Testis (tissue), 3 donors: Measurements from ENCODE around the gene CCT2. TPM values are rescaled to one million over a fixed set of nuclear protein-coding genes. Genes with fewer than 3 reads are reported as not detected.

ENCODE experiments used
- DNase-seq: peaks from one replicate; pipeline ENCODE4 v3.0.0-alpha.2; 2019
- H3K27ac ChIP-seq, 2 donors: fragments of 200-600 bp; sonication (generic); one replicate each; pipeline ENCODE4 v1.5.1; 2019
- H3K27me3 ChIP-seq: fragments of 200-600 bp; sonication (generic); one replicate; pipeline ENCODE4 v1.5.1; 2019
- H3K36me3 ChIP-seq: fragments of 200-600 bp; sonication (generic); one replicate; pipeline ENCODE4 v1.5.1; 2017; ENCODE audit warnings: low read depth; ENCODE audit errors: missing control alignments
- H3K4me1 ChIP-seq: fragments of 200-600 bp; sonication (generic); one replicate; pipeline ENCODE4 v1.5.1; 2019
- H3K4me3 ChIP-seq, 2 donors: fragments of 200-600 bp; sonication (generic); one replicate each; pipeline ENCODE4 v1.5.1; 2017 to 2019
- H3K9me3 ChIP-seq: fragments of 200-600 bp; sonication (generic); one replicate; pipeline ENCODE4 v1.5.1; 2017
- CTCF ChIP-seq, 3 experiments: fragments of 450-650 bp in 2 of 3; fragments of 200-600 bp in 1 of 3; sonication (generic) in 1 of 3; IDR thresholded peaks; one replicate each; pipeline ENCODE4 v1.5.1; 2016 to 2019; ENCODE audit warnings: antibody characterized with exemption in 3 of 3, mild to moderate bottlenecking in 2 of 3, moderate library complexity in 1 of 3
- POLR2A ChIP-seq: fragments of 450-650 bp; IDR thresholded peaks from one replicate; pipeline ENCODE4 v1.6.1; 2017; ENCODE audit warnings: antibody characterized with exemption, mild to moderate bottlenecking, moderate library complexity
- WGBS, 2 donors: methylation state at CpG; one replicate each; pipeline ENCODE4 v1.1.5; 2018; 5-methylcytosine and 5-hydroxymethylcytosine counted together
- intact Hi-C: fragments of 100-400 bp; cut with DNase I; formaldehyde crosslinking; loops from one replicate; pipeline ENCODE4 v1.15.1; 2023; ENCODE audit warnings: low total_unique reads
- polyA plus RNA-seq: library from polyadenylated mRNA; stranded (reverse); fragments of 350-450 nt; fragmentation: Illumina TruSeq; extraction: RNeasy Lipid Tissue Mini Kit (QIAGEN cat#74804); gene quantifications from one replicate; pipeline ENCODE4 v1.2.3, GENCODE V29; 2014; ENCODE audit warnings: low read depth, low replicate concordance; ENCODE audit not compliant: insufficient read depth
- total RNA-seq, 2 donors: library from RNA; depleted of rRNA; stranded (reverse); fragments of >200 nt; gene quantifications; one replicate each; pipeline ENCODE4 v1.2.3, GENCODE V29; 2016

CCT2 gene
- total and polyA plus RNA-seq, 3 donors from 2014 or later, result 213 to 401 (median 248) TPM

- TF ChIP-seq POLR2A, result no peak
- H3K27ac ChIP-seq, result no peak overlapping the region
- DNase-seq, result no peak
- WGBS, 2 donors, result 88% methylated on average over 6 of the region's 6 CpGs
- no peaks in the 10 kb centered on the region for H3K27me3 ChIP-seq
- no peak overlapping the region for H3K4me3 ChIP-seq
- H3K9me3 ChIP-seq, result no peaks in the 10 kb centered on the region
- intact Hi-C loops, result no loop called here
- no peaks in the 10 kb centered on the region for H3K4me1 ChIP-seq
- no peaks in the 10 kb centered on the region for H3K36me3 ChIP-seq
Measured at GRCh38 chr12:69555461-69555860, 29.8 kb upstream of the CCT2 start.

DNA sequence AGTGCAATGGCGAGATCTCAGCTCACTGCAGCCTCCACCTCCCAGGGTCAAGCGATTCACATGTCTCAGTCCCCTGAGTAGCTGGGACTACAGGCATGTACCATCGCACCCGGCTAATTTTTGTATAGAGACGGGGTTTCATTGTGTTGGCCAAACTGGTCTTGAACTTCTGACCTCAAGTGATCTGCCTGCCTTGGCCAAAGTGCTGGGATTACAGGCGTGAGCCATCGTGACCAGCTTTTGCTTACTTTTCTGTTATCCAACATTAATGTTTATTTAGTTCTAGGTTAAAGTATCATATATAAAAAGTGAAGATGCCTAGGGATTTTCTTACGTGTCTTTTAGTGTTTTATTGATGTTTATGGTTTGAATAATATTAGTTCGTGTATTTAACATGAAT, 28.9 kb upstream of the CCT2 start:
- H3K27ac ChIP-seq, result no peak overlapping the region
- H3K36me3 ChIP-seq, result no peaks in the 10 kb centered on the region
- H3K27me3 ChIP-seq, result no peaks in the 10 kb centered on the region
- TF ChIP-seq POLR2A, result no peak
- TF ChIP-seq CTCF (IDR thresholded peaks at IDR 0.05), result no peak
- intact Hi-C loops, result no loop called here
- no peaks in the 10 kb centered on the region for H3K9me3 ChIP-seq
- no peak for DNase-seq
- H3K4me1 ChIP-seq, result no peaks in the 10 kb centered on the region
- H3K4me3 ChIP-seq, result no peak overlapping the region
- 83 to 89% methylated on average over 9 of the region's 9 CpGs for WGBS, 2 donors

DNA sequence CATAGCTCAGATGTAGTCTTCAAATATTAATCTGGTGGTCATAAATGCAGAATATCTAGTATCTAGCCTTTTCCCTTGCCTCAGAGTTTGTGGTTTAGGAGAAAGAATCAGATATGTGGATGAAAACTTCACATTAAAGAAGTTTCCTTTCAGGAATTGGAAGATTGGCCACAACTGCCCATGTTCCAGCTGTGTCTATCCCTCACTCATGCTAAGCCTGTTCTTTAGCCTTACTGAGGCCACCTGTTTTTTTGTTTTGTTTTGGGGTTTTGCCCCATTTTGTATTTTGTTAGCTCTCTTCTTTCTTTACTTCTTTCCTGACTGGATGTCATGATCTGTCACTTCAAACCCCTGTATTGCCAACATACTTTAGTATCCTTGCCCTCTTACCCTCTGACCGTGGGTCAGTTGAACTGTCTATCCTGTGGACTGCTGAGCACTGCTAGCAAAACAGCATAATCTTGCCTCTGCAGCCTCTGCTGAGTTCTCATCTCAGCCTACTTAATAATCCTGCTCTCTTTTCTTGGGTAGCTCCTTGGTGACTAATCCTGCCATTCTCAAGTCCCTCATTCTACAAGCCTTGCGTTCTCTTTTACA, 22.0 kb upstream of the CCT2 start:
- no peaks in the 10 kb centered on the region for H3K9me3 ChIP-seq
- H3K36me3 ChIP-seq, result no peaks in the 10 kb centered on the region
- no peak for DNase-seq
- H3K4me3 ChIP-seq, result no peak overlapping the region
- H3K27ac ChIP-seq, result no peak overlapping the region
- TF ChIP-seq POLR2A (no peak), CTCF (IDR thresholded peaks at IDR 0.05) (no peak)
- intact Hi-C loops, result no loop called here
- no peaks in the 10 kb centered on the region for H3K4me1 ChIP-seq
- 90 to 96% methylated on average over 2 of the region's 2 CpGs for WGBS, 2 donors
- H3K27me3 ChIP-seq, result no peaks in the 10 kb centered on the region

DNA sequence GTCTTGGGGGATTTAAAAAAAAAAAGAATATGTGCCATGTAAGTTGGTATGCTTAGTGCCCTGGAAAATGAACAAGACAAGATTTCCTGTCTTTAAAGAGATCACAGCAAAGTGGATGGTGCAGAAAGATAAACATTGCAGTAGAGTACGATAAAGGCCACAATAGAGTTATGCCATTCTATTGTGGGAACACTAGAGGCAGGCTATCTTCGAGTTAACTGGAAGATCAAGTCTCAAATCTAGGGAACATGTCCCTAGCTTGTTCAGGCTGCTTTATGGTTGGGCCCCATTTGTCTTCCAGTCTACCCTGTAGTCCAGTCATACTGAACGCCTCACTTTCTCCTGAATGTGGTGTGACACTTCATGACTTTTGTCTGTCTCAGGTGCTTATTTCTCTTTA, 18.7 kb upstream of the CCT2 start:
- Histone ChIP-seq H3K27ac (no peak overlapping the region), H3K27me3 (no peaks in the 10 kb centered on the region), H3K4me1 (no peaks in the 10 kb centered on the region), H3K36me3 (no peaks in the 10 kb centered on the region), H3K4me3 (no peak overlapping the region), H3K9me3 (no peaks in the 10 kb centered on the region)
- no peak for DNase-seq
- WGBS, 2 donors, result 81 to 94% methylated on average over 3 of the region's 3 CpGs
- TF ChIP-seq CTCF (IDR thresholded peaks at IDR 0.05), result no peak
- TF ChIP-seq POLR2A, result no peak
- intact Hi-C loops, result no loop called here

DNA sequence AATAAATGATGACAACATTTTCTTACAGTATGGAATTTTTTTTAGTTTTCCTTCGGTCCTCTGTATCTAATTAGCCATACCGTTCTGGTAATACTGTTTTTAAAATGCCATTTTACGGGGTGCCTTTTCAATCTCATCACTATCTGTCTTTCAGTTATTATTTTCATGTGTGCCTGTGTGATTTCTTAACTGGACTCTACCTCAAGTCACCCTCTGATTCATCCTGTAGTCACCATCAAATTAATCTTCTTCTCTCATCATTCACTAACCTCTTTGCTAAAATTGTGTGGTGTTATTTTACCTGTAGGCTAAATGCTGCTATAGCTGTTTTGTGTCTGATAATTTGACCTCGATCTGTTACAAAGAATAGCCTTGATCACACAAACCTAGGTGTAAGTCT, 16.0 kb upstream of the CCT2 start:
- Histone ChIP-seq H3K4me1 (no peaks in the 10 kb centered on the region), H3K9me3 (no peaks in the 10 kb centered on the region), H3K36me3 (no peaks in the 10 kb centered on the region), H3K4me3 (no peak overlapping the region), H3K27ac (no peak overlapping the region), H3K27me3 (no peaks in the 10 kb centered on the region)
- intact Hi-C loops, result no loop called here
- TF ChIP-seq POLR2A (no peak), CTCF (IDR thresholded peaks at IDR 0.05) (no peak)
- DNase-seq, result no peak
- WGBS, 2 donors, result 67 to 78% methylated on average over 4 of the region's 4 CpGs
